Measurements from ENCODE around the gene DBNL. TPM values are rescaled to one million over a fixed set of nuclear protein-coding genes. Genes with fewer than 3 reads are reported as not detected.

The DBNL gene
- total and polyA plus RNA-seq, 2 of the 13 experiments (the other 11 are each of a cell fraction or from before 2014, with no cell fraction given) = 20.8 to 35.1 TPM

- ATAC-seq = no peak
- 97% methylated on average over 28 of the region's 30 CpGs for WGBS (ENCODE audit: low lambda C conversion rate)
- no peaks in the 10 kb centered on the region for H3K79me2 ChIP-seq (ENCODE audit: insufficient read depth, low read length)
- H3K4me1 ChIP-seq (ENCODE audit: insufficient read depth, low read length) = peaks cover 12% of the 10 kb centered on the region
- H3K36me3 ChIP-seq (replicated peaks in 1 of 2; ENCODE audit: control insufficient read depth in 1 of 2, insufficient read depth in 2 of 2, low read length in 2 of 2) = peaks cover 26 to 53% of the 10 kb centered on the region in 2 experiments
- no peaks in the 10 kb centered on the region for H3K27me3 ChIP-seq (ENCODE audit: control insufficient read depth in 1 of 2, insufficient read depth in 2 of 2, low read length in 2 of 2)
- no peaks in the 10 kb centered on the region for H4K20me1 ChIP-seq (ENCODE audit: insufficient read depth, low read length)
- BruUV-seq (replicated peaks) = no TSS peak
- H3K9me3 ChIP-seq (ENCODE audit: low read length) = no peaks in the 10 kb centered on the region
- TF ChIP-seq GATA4 (IDR thresholded peaks at IDR 0.05; ENCODE audit: borderline replicate concordance, low read depth) = no peak
- 0 out of 2 replicates have a peak, but pooled peaks have one; percentile 24 for TF ChIP-seq RBFOX2 (IDR thresholded peaks at IDR 0.05; ENCODE audit: low read depth, low read length)
- H2AFZ ChIP-seq (ENCODE audit: low read length) = no peak overlapping the region
- H3K9ac ChIP-seq (ENCODE audit: insufficient read depth, low read depth, low read length) = no peak overlapping the region
- in situ Hi-C loops (cut with HindIII; ENCODE audit: extremely low pct_ligation_motif_present, low pct_unique_long_range_greater_than_20kb) (no loop called here), intact Hi-C loops (cut with micrococcal nuclease; ENCODE audit: unreplicated experiment) (no loop called here)
- CTCF ChIA-PET (ENCODE audit: low intra/inter-chr PET ratio, low total read pairs) = no interaction called here
- no peak overlapping the region for H3K27ac ChIP-seq (ENCODE audit: extremely low read length, insufficient read depth, low read length)
- POLR2A ChIA-PET = no interaction called here
- H3K4me2 ChIP-seq (ENCODE audit: low read depth, low read length) = no peak overlapping the region
- FAIRE-seq = no peak
- no peak overlapping the region for H3K4me3 ChIP-seq (replicated peaks in 1 of 3; ENCODE audit: insufficient read depth in 1 of 3, low read depth in 2 of 3, low read length in 3 of 3)
- no peak for DNase-seq (ENCODE audit: low spot score)
Measured at GRCh38 chr7:44057849-44058758, 13.6 kb downstream of the DBNL start.

GRCh38 chr7:44058759-44059218 is 14.3 kb downstream of the DBNL start:
- no peaks in the 10 kb centered on the region for H3K27me3 ChIP-seq (ENCODE audit: control insufficient read depth in 1 of 2, insufficient read depth in 2 of 2, low read length in 2 of 2)
- H3K79me2 ChIP-seq (ENCODE audit: insufficient read depth, low read length) = no peaks in the 10 kb centered on the region
- no peak overlapping the region for H3K4me3 ChIP-seq (replicated peaks in 1 of 3; ENCODE audit: insufficient read depth in 1 of 3, low read depth in 2 of 3, low read length in 3 of 3)
- H3K4me2 ChIP-seq (ENCODE audit: low read depth, low read length) = no peak overlapping the region
- FAIRE-seq (no peak), ATAC-seq (no peak), DNase-seq (ENCODE audit: low spot score) (no peak)
- H3K9ac ChIP-seq (ENCODE audit: insufficient read depth, low read depth, low read length) = no peak overlapping the region
- no peaks in the 10 kb centered on the region for H3K9me3 ChIP-seq (ENCODE audit: low read length)
- H3K4me1 ChIP-seq (ENCODE audit: insufficient read depth, low read length) = peaks cover 19% of the 10 kb centered on the region
- ChIA-PET POLR2A (no interaction called here), CTCF (ENCODE audit: low intra/inter-chr PET ratio, low total read pairs) (no interaction called here)
- 94% methylated on average over 7 of the region's 7 CpGs for WGBS (ENCODE audit: low lambda C conversion rate)
- peaks cover 26 to 53% of the 10 kb centered on the region in 2 experiments for H3K36me3 ChIP-seq (replicated peaks in 1 of 2; ENCODE audit: control insufficient read depth in 1 of 2, insufficient read depth in 2 of 2, low read length in 2 of 2)
- no peaks in the 10 kb centered on the region for H4K20me1 ChIP-seq (ENCODE audit: insufficient read depth, low read length)
- no TSS peak for BruUV-seq (replicated peaks)
- no peak overlapping the region for H2AFZ ChIP-seq (ENCODE audit: low read length)
- no peak overlapping the region for H3K27ac ChIP-seq (ENCODE audit: extremely low read length, insufficient read depth, low read length)
- intact Hi-C loops (cut with micrococcal nuclease; ENCODE audit: unreplicated experiment) (no loop called here), in situ Hi-C loops (cut with HindIII; ENCODE audit: extremely low pct_ligation_motif_present, low pct_unique_long_range_greater_than_20kb) (no loop called here)
- TF ChIP-seq ZIK1 (CRISPR knock-in tag; IDR thresholded peaks at IDR 0.05; ENCODE audit: borderline replicate concordance, low read depth) (no peak), ZBED4 (CRISPR knock-in tag; IDR thresholded peaks at IDR 0.05; ENCODE audit: borderline replicate concordance) (no peak), AGO1 (IDR thresholded peaks at IDR 0.05; ENCODE audit: low read depth, low read length, poor library complexity, severe bottlenecking) (no peak), LCORL (IDR thresholded peaks at IDR 0.05) (no peak), LCORL (CRISPR knock-in tag; IDR thresholded peaks at IDR 0.05) (no peak), CREBL2 (CRISPR knock-in tag; IDR thresholded peaks at IDR 0.05; ENCODE audit: borderline replicate concordance) (no peak), ZNF546 (CRISPR knock-in tag; conservative IDR thresholded peaks at IDR 0.05) (no peak), HHEX (CRISPR knock-in tag; IDR thresholded peaks at IDR 0.05) (no peak), PBX2 (CRISPR knock-in tag; IDR thresholded peaks at IDR 0.05) (no peak)
